Muscle of back (tissue), 11 donors: ENCODE measurements around the gene NGFR. TPM values are rescaled to one million over a fixed set of nuclear protein-coding genes. Genes with fewer than 3 reads are reported as not detected.
A peak's percentile ranks its signal among the peaks of the same experiment; 100 is the strongest.
"Not testable (repeated sequence)": the region's sequence is repeated elsewhere in the genome, so short reads cannot be mapped to it uniquely, and the experiment has no call there.

Source experiments
- DNase-seq, 3 donors: peaks; one replicate each; pipeline versions ENCODE4 v3.0.0 to v3.0.0-alpha.2; 2013
- polyA plus RNA-seq, 10 donors: library from polyadenylated mRNA; unstranded; fragments of 120-200 nt; gene quantifications; one replicate each; pipeline ENCODE4 v1.2.1, GENCODE V29; 2013; ENCODE audit not compliant: insufficient read length in 10 of 10

Gene NGFR
- polyA plus RNA-seq, 10 donors = 33.6 to 85.7 (median 47.6) TPM

DNA sequence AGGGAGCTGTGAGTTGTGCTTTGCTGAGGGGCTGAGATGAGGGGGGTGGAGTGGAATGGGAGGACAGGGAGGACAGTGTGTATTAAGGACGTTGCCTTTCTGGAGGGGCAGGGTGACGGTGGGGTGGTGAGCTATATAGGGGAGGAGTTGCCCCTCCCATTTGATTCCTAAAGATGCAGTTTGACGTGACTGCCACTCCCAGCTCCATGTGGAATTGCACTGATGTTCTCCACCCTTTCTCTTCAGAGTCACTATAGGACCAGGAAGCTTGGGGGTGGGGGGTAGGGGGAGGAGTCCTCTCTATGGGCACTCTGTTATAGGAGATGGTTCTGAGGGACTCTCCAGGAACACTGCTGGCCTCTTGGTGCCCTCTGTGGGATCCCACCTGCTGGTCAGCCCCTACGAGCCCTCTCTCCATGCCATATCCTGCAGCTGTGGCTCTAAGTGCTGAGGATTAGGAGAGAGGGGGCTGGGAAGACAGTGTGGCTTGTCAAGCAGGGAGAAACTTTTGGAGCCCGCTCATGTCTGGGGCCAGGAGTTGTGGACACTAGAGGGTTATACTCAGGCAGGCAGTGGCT lies 3.8 kb upstream of the NGFR start:
- DNase-seq = no peak

DNA sequence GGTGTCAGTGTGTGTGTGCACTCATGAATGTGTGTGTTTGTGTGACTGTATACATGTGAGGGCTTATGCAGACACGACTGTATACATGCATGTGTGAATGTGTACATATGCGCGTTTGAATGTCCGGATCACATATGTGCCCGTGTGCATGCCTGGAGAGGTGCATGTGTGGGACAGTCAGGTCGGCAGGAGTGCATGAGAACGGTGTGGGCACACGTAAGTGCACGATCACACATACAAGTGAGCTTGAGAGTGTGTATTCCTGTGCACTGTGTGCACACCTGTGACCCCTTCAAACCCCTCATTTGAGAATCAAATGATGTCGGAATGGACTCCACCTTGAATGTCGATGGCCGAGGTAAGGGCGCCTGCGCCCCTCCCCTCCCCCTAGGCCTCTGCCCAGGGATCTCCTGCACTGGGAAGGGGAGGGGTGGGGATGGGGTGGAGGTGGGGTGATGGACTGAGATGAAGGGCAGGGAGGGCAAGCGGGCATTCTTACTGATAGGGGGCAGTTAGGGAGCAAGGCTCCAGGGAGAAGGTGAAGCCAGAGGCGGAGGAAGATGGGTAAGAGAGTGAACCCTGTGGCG lies 601 bp upstream of the NGFR start:
- DNase-seq = no peak

DNA sequence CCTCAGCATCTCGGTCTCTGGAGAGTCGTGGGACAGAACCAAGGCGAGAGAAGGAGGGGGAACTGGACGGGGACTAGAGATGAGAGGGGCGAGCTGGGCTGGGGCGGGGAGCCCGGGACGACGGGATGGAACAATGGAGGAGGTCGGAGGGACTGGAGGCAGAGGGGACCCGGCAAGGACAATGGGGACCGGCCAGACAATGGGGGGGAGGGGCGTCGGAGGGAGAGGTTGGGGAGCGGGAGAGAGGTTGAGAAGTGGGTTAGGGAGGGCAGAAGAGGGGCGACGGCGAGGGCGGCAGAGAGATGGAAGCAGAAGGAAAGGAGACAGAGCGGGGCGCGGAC lies 719 bp downstream of the NGFR start:
- peak in 1 of 3 donors; percentile 17 for DNase-seq

DNA sequence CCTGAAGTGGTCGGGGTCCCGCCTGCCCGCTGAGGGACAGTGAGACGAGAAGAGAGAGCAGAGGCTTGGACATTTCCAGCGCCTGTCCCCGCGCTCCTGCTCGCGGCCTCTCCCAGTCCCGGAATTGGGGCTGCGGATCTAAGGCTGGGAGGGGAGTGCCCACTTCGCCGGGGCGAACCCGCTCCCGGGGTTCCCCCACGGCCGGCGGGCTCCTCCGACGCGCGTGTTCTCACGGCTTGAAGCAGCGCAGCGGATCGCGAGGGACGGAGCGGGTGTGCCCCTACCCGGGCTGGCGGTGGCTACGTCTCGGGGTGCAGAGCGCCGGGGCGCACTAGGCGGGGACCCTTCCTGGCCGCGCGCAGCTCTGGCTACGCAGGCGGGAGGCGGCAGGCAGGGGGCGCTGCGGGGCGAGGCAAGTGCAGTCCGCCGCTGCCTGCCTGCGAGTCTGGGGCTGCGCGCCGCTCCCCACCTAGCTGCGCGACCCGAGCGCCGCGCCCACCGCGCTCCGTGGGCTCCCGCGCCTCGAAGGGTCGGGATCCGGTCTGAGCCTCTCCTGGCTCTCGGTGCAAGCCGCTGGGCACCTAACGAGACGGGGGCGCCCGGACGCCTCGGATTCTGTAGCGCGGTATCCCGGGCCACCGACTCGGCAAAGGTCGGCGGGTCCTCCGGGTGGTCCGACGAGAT lies 1.2 kb downstream of the NGFR start:
- peak; percentile 59 to 94 (median 77) for DNase-seq

DNA sequence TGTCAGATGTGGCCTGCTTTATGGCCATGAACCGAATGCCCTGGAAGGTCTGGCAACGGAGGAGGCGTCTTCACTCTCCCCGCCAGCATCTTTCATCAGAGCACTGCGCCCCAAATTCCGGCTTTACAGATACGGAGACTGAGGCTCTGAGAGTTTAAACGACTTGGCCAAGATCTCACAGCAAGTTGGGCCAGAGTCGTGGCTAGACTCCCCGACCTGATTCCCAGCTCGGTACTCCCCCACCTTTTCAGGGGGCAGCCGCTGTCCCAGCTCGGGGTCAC lies 1.7 kb downstream of the NGFR start:
- DNase-seq = no peak

DNA sequence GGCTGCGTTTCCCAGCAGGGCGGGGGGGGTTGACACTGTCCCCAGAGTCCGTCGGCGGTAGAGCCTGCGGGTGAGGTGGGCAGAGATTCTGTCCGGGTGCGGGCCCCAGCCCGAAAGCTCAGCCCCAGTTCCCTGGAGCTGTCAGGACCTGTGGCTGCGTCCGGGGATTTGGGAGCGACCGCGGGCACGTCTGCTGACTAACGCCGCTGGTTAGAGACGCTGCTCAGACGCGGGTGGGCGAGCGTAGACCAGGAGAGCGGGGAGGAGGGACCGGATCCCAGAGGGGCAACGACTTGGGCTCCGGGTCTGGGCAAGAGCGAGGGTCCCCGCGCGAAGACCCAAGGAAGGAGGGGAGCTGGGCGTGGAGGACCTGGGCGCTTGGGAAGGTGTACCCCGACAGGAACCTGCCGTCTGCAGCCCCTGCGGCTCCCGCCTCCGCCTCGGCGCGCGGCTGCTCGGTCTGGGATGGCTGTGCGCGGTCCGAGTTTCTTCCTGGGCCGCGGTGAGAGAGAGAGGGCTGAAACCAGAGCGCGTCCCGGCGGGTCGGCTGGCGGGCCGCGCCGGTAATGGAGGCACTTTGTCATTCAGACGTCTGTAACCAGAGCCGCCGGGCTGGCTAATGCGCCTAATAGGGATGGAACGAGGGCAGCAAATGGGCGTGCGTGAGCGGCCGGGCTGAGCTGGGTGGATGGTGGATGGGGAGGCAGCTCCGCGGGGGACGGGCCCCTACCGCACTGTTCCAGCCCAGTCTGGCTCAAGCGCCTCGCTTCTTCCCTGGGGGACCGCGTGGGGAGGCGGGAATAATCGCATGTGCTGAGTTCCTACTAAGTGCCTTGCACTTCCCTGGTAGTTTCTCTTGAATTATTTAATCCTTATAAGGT lies 2.3 kb downstream of the NGFR start:
- peak in 2 of 3 donors; percentile 61 to 80 for DNase-seq

DNA sequence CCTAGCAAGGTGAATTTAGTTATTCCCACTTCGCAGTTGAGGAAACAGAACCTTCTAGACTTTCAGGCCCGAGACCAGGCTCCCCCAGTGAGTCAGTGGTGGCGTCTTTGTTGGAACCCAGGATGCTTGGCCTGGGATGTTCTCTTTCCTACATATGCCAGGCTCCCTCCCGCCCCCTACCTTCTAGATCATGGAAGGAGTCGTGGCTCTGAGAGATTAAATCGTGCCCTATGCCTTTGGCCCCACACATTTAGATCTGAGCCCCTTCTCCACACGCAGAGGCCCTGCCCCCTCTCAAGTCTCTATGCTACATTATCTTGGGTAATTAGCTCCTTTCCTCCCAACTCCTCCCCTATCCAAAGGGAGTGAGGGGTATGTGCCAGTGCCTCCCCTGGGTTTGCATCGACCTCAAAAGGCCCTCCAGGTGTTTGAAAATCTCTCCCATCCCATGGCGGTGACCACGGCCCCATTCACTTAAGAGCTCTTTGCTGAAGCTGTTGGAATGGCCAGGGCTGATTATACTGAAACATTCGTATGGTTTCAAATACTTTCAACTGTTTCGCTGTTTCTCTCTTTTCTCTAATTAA lies 3.0 kb downstream of the NGFR start:
- peak in 1 of 3 donors; percentile 50 for DNase-seq

DNA sequence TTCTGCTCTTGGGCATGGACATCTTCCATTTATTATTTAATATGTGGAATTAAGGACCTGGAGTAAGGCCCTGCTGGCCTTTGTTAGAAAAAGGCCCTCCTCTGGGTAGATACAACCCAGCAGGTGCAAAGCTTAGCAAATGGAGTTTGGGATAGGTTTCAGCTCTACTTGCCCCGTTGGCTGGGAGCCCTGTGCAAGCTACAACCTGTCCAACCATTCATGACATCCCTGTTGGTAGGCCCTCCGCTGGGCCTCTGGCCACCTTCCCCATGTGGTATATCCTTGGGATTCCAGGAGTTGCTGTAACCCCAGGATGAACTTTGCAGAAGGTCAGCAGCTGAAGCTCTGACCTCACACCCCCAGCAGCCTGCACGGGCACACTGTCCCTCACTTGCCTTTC lies 6.4 kb downstream of the NGFR start:
- DNase-seq = no peak

DNA sequence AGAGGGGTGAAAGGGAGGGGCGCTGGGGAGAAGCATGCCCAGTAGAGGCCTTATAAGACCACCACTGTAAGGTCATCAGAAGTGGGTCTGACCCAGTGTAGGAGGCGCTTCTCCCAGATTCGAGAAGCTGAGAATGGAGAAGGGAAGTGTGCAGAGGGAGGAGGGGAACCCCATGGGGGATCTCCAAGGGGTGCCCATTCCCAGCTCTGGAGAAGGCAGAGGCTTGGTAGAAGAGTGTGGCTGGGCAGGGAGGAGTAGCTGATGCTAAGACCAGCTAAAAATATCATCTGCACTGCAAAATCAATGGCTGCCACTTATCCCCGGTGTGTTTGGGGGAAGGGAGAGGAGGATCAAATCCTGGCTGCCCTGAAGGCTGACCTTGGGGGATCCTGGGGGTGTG lies 7.2 kb downstream of the NGFR start:
- no peak for DNase-seq

DNA sequence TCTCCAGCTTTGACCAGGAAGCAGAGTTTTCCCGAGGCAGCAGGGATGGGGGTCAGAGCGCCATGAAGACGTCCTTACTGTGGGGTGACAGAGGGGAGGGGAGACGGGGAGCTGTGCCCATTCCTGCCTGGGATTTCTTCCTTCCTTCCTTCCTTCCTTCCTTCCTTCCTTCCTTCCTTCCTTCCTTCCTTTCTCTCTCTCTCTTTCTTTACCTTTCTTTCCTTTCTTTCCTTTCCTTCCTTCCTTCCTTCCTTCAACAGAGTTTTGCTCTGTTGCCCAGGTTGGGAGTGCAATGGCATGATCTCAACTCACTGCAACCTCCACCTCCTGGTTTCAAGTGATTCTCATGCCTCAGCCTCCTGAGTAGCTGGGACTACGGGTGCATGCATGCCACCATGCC lies 7.6 kb downstream of the NGFR start:
- not testable (repeated sequence) for DNase-seq

DNA sequence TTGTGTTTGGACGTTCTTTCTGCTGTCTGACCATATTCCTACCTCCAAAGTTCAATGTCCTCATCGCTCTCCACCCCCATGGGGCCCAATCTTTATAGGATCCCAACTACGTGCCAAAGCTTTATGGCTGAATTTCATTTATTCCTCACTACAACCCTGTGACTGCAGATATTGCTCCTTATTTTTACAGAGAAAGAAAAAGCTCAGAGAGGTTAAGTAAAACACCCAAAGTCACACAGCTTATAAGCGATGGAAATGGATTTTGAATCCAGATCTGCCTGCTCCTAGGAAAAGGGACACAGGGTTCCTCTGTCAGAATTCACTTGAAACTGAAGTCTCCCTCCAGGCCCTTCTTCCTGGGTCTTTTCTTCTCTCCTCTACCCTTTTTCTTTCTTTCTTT lies 9.3 kb downstream of the NGFR start:
- DNase-seq = no peak

DNA sequence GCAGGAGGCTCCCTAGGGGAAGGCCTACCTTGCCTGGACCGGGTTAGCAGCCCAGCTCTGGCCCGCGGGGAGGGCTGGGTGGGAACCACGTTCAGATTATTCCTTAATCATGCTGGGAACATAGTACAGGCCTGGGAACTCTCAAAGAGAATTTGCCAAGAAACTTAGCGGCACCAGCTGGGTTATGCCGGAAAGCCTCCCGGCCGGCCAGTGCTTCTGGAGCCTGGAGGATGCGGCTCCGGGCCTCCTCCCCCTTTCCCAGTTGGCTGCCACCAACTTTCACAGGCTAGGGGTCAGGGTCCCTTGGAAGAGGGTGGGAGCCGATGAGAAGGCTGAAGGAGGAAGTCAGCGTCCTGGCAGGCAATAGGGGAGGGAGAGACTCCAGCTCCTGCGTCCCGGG lies 10.8 kb downstream of the NGFR start:
- no peak for DNase-seq

DNA sequence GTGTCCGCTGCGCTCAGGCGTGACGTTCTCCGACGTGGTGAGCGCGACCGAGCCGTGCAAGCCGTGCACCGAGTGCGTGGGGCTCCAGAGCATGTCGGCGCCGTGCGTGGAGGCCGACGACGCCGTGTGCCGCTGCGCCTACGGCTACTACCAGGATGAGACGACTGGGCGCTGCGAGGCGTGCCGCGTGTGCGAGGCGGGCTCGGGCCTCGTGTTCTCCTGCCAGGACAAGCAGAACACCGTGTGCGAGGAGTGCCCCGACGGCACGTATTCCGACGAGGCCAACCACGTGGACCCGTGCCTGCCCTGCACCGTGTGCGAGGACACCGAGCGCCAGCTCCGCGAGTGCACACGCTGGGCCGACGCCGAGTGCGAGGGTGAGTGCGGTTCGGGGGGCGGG lies 11.2 kb downstream of the NGFR start:
- no peak for DNase-seq

DNA sequence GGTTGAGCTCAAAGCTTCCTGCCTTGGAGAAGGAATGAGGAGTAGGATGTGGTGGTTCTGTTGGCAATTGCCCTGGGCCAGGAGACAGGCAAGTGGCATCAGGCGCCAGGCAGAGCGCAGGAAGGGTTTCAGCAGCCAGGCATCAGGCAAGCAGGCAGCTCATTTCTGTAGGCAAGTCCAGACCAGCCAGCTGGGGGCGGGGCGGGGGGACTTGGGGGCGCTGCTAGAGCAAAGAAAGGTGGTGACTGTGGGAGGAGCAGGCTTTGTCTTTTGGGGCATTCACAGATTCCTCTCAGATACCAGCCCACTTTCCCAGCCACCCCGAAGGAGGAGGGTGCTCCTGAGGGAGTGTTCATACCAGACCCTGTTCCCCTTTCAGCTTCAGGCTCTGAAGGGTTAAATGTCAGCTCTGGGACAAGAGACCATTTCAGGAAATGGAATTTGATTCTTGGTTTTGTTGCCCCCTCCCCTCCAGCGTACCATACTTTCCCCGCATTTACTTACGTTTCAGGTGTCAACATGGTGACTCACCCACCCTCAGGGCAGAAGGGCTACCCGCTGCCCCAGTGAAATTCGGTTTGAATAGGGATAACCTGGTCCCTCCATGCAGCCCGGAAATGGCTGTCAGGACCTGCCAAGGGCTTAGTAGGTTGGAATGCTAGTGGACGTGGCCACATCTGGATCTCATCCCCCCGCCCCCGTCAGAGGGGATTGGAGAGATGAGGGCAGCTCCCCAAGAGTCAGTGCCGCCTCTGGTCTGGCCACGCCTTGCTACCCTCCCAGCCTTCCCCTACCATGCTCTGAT lies 13.2 kb downstream of the NGFR start:
- no peak for DNase-seq

DNA sequence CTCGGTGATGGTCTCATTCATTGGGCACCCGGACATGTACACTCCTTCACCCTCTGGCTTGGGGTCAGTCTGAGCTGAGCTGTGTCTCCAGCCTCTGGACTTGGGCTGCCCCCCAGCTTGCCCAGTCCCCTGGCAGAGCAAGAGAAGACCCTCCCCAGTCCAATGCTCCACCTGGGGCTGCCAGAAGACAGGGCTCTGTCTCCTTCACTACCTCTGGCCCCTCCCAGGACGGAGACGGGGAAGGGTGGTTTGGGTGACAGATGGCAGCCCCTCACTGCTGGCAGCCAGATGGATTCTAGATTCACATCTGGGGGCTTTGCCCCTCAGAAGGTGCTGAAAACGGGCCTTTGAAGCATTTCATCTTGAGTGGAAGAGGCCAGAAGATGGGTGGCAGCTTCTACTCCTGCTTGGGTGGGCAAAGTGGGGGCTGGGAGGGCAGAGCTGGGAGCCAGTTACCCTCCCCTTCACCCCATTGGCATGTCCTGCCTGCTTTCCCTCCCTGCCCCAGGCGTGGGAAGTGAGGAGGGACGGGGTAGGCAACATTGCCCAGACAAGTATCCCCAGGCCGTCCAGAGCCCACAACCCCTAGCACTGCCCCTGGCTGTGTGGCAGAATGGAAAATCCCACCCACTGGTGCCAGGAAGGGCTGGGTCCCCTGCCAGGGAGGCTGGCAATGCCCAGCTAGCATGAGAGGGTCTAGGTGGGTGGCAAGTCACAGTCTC lies 13.9 kb downstream of the NGFR start:
- no peak for DNase-seq

DNA sequence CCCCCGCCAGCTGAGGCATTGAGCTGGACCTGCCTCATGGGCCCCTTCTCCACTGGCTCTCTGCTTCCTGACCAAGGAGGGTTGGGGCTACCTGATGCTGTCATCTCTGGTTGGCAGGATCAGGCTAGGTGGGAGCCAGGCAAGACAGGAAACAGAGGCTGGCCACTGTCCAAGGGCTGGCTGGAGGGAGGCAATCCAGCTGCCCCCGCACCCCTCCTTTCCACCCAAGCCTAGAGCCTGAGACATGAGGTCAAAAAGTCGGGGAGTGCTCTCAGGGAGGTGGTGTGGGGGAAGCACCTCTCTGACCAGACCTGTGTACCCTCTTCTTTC lies 14.5 kb downstream of the NGFR start:
- DNase-seq = no peak

DNA sequence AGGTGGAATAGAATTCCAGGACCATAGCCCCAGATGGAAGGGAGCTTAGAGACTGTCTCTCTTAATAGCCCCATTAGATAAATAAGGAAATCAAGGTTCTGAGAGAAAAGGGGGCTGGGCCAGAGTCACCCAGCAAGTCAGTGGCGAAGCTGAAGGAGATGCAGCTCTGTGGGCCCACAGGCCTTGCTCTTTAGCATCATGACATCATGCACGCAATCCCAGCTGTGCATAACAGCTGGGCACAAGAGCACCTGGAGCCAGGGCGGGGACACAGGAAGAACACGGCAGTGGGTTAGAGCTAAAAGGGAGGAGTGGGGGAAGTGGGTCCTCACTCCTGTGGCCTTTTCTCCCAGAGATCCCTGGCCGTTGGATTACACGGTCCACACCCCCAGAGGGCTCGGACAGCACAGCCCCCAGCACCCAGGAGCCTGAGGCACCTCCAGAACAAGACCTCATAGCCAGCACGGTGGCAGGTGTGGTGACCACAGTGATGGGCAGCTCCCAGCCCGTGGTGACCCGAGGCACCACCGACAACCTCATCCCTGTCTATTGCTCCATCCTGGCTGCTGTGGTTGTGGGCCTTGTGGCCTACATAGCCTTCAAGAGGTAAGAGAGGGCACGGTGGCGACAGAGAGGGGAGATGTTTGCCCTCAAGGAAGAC lies 15.1 kb downstream of the NGFR start:
- no peak for DNase-seq

DNA sequence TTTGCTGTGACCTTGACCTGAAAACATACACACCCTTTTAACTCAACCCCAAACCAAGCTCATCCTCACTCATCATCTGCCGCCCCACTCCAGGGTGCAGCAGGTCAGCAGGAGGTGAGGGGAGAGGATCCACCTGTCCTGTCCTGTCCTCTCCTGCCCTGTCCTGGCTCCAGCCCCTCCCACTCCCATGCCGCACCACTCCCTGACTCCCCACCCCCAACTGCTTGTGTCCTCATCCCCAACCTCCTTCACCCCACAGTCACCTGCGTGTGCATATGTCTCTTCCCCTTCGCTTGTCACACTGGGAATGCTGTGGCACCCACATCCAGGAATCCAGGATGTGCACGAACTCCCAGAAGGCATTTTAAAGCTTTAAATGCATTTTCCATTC lies 15.6 kb downstream of the NGFR start:
- no peak for DNase-seq

DNA sequence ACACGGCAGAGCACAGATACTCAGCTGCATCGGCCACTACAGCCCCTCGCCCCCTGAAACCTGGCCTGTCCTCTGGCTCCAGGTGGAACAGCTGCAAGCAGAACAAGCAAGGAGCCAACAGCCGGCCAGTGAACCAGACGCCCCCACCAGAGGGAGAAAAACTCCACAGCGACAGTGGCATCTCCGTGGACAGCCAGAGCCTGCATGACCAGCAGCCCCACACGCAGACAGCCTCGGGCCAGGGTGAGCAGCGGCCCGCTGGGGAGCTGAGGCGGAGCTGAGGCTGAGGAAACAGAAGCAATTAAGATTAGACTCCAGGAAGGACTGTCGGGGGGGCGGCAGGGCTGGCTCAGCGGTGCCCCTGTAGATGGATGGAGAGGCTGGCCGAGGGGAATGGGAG lies 16.7 kb downstream of the NGFR start:
- no peak for DNase-seq

DNA sequence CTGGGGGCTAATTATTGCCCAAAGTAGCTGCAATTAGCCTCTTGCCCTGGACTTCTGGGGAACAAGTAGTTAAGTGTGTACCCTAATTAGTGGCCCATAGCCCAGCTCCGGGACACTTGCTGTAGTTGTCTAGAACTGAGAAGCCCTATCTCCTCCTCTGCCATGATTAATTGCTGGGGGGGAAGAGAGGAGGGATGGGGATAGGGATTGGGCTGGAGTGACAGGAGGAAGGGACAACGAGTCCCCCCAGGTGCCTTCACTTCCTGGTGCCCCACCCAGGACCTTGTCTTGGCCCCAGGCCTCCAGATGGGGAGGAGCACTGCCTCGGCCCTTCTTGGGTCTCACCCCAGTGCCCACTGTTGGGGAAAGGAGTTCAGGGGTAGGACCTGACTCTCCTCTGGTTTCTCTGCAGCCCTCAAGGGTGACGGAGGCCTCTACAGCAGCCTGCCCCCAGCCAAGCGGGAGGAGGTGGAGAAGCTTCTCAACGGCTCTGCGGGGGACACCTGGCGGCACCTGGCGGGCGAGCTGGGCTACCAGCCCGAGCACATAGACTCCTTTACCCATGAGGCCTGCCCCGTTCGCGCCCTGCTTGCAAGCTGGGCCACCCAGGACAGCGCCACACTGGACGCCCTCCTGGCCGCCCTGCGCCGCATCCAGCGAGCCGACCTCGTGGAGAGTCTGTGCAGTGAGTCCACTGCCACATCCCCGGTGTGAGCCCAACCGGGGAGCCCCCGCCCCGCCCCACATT lies 17.4 kb downstream of the NGFR start:
- peak in 1 of 3 donors; percentile 9 for DNase-seq
